HG03469 (cell line): ENCODE data around the gene RAB5A.
"Not testable (repeated sequence)": the region's sequence is repeated elsewhere in the genome, so short reads cannot be mapped to it uniquely, and the experiment has no call there.

Experiments used
- ATAC-seq: cut with Tn5 transposase; IDR thresholded peaks from one replicate; pipeline ENCODE4 v1.9.1; 2021; ENCODE audit warnings: mild to moderate bottlenecking, moderate library complexity, moderate number of reproducible peaks; ENCODE audit not compliant: unreplicated experiment

RAB5A gene

GRCh38 chr3:19946832-19947548 is at the start of gene RAB5A:
Gene RAB5A (plus strand): TSS chr3:19947097. CDS start chr3:19950899, 3,802 bp downstream.
- peak; percentile 97 for ATAC-seq

GRCh38 chr3:19898721-19899120 is 48.2 kb upstream of the RAB5A start:
- ATAC-seq, result no peak

- no peak for ATAC-seq
These were observed 47.6 kb upstream of the RAB5A start for GRCh38 chr3:19899264-19899663.

- not testable (repeated sequence) for ATAC-seq
These were observed 47.1 kb upstream of the RAB5A start for GRCh38 chr3:19899833-19900232.

GRCh38 chr3:19901337-19901736 is 45.6 kb upstream of the RAB5A start:
- ATAC-seq, result no peak

- ATAC-seq, result no peak
These were observed 45.0 kb upstream of the RAB5A start for GRCh38 chr3:19901918-19902317.

- ATAC-seq, result no peak
These were observed 43.2 kb upstream of the RAB5A start for GRCh38 chr3:19903649-19904048.

GRCh38 chr3:19907523-19907922 is 39.4 kb upstream of the RAB5A start:
- no peak for ATAC-seq

GRCh38 chr3:19911452-19911851 is 35.4 kb upstream of the RAB5A start:
- no peak for ATAC-seq

- no peak for ATAC-seq
These were observed 29.7 kb upstream of the RAB5A start for GRCh38 chr3:19917167-19917566.

GRCh38 chr3:19920401-19921080 is 26.4 kb upstream of the RAB5A start:
- ATAC-seq, result no peak

GRCh38 chr3:19931180-19931692 is 15.7 kb upstream of the RAB5A start:
- ATAC-seq, result peak; percentile 70

- peak; percentile 47 for ATAC-seq
These were observed 15.1 kb upstream of the RAB5A start for GRCh38 chr3:19931767-19932188.

- no peak for ATAC-seq
These were observed 14.5 kb upstream of the RAB5A start for GRCh38 chr3:19932422-19932821.

GRCh38 chr3:19934098-19934566 is 12.8 kb upstream of the RAB5A start, which contains the start of gene EFHB:
Gene EFHB (minus strand): TSS chr3:19934217. CDS start chr3:19934018, 199 bp downstream.
- no peak for ATAC-seq

GRCh38 chr3:19937459-19938294 is 9.2 kb upstream of the RAB5A start:
- ATAC-seq, result no peak

GRCh38 chr3:19938295-19938627 is 8.6 kb upstream of the RAB5A start:
- no peak for ATAC-seq

- ATAC-seq, result no peak
These were observed 6.3 kb upstream of the RAB5A start for GRCh38 chr3:19940643-19941042.

GRCh38 chr3:19945534-19945933 is 1.4 kb upstream of the RAB5A start:
- ATAC-seq, result no peak

GRCh38 chr3:19945969-19946831 is 697 bp upstream of the RAB5A start:
- ATAC-seq, result no peak
